ENCODE measurements around the gene DUOXA2.
"Not testable (repeated sequence)": the region's sequence is repeated elsewhere in the genome, so short reads cannot be mapped to it uniquely, and the experiment has no call there.

DUOXA2 gene

DNA sequence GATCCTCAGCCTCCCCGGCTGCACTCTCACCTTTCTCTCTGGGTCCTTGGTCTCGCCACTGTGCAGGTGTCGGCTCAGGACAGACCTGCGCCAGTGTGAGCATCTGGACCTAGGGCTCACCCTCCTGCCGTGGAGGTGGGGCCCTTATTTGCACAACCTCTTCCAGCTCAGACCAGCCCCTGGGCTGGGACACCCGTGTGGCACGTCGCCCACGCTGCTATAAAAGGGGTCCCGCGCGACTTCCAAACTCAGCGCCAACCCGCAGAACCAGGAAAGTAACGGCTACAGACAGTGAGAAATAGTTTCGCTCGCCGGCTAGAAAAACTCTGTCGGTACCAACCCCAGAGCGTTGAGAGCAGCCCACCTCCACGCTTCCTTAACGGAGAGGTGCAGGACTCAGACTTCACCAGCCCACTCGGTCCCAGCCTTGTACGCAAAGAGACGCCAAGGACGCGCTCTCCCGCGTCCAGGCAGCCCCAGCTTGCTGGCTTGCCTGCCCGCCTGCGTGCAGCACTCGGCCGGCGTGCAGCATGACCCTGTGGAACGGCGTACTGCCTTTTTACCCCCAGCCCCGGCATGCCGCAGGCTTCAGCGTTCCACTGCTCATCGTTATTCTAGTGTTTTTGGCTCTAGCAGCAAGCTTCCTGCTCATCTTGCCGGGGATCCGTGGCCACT is at the start of gene DUOXA2, which contains the start of gene DUOX2:
TSS of gene DUOXA2 (plus strand) at position 251 of the 675 bp plus-strand sequence. CDS start at position 531, 280 bp downstream.
TSS of gene DUOX2 (minus strand) at position 97 of the 675 bp plus-strand sequence. CDS start 761 bp downstream, outside the sequence.
- DNase-seq, result no peak

DNA sequence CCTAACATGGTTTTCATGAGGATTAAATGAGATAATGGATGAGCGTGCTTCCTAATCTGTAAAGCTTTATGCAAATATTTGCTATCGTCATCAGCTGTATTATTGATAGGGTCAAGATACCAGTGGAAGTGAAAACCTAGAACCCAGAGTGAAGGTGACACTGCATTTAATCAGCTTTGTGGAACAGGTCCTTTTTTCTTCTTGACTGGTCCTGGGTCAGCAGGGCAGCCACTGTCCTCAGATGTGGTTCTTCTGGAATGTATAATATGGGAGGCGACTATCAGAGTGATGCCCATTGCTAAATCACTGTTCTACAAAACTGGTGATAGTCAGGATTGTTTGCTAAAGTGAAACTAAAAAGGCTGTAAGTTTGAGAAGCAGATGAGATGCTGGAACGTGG is 49.7 kb upstream of the DUOXA2 start:
- no peak for DNase-seq

DNA sequence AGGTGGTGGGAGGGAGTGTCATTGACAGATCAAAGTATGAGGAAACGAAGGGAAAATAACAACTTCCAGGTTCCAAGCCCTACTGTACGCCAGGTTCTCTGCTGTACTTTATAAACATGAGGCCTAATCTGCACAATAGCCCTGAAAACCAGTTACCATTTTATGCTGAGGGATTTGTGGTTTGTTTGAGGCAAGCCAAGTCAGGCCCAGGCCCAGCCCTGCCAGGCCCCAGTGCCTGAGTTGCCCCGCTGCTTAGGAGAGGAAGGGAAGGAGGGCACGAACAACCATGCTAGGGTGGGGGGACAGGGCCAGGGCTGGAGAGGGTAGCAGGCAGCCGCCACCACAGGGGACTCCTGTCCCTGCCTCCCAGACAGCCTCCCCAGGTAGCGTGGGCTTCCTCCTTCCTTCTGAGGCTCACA is 44.2 kb upstream of the DUOXA2 start:
- DNase-seq, result not testable (repeated sequence)

DNA sequence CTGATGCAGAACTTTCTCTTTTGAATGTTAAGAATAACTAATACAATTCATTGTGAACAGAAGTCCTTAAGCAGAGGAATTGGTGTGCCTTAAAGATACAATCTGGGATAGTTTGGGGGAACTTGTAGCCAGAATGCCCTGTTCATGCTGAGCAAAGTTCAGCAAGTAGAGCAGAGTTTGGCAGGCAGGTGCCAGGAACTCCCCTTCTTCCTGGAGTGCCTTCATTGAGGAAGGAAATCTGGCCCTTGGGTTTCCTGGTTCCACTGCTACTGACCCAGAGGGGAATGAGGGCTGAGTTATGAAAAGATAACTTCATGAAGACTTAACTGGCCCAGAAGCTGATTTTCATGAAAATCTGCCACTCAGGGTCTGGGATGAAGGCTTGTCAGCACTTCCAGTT is 40.5 kb upstream of the DUOXA2 start:
- not testable (repeated sequence) for DNase-seq

DNA sequence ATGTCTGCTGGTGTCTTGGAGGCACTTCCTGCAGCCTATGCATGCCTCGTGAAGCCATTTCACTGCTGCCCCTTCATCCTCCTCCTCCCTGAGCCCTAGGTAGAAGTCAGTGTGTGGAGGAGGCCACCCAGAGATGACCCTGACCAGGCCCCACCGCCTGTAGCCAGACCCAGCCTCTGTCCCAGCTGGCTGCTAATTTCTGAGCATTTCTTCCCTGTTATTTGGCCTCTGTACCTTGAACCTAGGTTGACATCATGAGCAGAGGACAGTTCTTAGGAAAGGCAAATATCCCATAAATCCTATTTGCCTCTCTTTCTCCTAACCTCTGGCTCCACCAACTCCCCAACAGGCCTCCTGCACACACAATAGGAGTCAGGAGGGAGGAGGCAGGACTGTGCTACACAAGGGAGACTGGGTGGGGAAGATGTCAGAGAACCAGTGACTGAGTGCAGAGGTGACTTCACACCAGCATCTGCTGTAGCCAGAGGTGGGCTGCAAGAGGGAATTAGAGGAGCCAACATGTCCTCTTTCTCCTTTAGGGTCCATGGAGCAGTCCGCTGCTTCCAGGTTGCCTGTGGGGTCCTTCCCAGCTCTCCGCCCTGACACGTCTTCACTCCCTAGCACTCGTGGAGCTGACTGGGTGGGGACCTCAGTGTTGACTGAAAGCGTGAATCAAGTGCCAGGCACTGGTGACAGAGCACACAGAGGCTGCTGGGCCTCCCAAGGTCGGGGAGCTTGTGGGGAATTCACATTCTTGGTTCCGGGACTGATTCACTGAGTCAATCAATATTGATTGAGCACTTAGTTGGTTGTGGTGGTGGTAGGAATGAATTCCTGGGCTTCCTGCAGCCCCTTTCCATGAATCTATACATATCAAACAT is 38.4 kb upstream of the DUOXA2 start:
- not testable (repeated sequence) for DNase-seq

DNA sequence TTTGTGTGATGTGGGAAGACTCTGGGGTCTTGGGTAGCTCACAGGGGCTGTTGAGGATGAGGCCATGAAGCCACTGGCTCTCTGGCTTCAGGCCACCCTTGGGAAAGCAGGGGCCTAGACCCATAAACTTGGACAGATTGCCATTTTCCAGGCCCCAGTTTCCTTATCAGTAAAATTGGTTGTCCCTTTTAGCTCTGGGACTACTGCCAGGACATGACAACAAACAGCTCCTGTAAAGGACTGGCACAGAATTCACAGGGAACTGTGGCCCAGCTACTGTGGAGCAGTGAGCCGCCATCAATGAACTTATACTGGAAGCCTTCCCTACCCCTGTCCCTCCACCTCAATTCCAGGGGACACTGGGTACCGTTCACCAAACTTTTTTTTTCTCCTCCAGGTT is 36.7 kb upstream of the DUOXA2 start:
- not testable (repeated sequence) for DNase-seq

DNA sequence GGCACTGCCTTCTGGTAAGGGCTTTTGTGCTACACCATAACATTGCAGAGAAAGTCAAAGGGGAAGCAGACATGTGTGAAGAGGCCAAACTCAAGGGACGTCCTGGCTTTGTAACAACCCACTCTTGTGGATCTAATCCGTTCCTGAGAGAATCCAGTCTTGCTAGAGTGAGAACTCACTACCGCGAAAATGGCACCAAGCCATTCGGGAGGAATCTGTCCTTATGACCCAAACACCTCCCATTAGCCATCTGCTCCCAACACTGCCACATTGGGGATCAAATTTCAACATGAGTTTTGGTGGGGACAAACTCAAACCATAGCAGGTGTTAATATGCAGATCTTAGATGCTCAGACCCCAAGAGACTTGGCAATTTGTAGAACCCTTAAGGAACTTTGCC is 34.9 kb upstream of the DUOXA2 start:
- DNase-seq, result not testable (repeated sequence)

DNA sequence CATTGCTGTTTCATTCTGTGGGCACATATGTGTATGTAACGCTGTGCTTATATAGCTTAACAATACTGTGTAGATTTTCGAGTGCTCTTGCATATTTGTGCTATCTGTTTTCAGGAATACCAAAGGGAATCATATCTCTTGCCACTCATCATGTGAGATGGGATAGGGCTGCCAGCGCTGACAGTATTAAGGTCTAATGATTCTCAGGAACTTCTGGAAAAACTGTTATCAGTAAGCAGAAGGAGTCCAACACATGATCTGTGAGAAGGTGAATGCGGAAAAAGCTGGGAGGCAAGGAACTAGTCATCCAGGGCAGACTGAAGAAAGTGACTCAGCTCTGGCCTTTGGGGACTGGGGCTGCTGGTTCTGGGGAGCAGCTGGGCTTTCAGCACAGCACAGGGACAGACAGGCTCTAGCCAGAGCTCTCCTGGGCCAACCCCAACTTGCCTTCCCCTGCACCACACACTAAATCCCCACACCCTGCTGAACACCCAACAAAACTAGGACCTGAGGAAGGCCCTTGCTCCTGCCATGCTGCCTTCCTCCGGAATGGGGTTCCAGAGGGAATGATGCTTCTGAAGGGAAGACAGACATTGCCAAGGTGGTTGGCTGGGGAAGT is 34.4 kb upstream of the DUOXA2 start:
- DNase-seq, result not testable (repeated sequence)

DNA sequence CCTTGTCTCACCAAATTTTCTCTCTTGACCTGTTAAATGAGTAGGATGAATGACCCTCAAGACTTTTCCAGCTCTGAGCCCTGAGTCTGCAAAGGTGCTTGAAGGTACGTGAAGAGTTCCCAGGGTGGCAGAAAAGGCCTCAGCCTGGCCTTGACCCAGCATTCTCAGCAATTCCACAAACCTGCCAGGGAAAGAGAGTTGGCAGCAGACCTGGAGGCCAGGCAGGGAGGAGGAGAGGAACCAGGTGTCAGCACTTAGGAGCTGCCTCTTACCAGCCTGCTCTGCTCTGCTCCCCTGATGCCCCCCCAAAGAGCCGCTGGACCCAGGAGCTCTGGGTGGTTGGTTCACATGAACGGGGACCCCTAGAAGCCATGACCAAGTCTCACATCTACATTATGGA is 33.5 kb upstream of the DUOXA2 start:
- not testable (repeated sequence) for DNase-seq

DNA sequence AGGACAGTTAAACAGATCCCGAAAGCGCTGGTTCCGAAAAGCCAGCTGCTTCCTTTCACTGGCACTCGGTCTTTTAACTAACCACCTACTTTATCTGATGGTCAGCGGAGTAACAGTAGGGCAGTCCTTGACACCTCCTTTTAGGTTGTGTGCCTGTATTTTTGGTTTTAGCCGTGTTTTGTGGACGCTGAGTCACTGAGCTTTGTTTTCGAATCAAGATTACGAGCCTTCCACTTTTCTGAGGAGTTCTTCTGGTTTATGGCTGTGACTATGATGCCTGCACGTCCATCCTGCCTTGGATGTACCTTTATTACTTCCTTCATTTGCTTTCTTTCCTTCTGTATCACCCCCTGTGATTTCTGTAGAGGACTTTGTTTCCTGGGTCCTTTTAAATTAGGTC is 31.7 kb upstream of the DUOXA2 start:
- DNase-seq, result not testable (repeated sequence)

DNA sequence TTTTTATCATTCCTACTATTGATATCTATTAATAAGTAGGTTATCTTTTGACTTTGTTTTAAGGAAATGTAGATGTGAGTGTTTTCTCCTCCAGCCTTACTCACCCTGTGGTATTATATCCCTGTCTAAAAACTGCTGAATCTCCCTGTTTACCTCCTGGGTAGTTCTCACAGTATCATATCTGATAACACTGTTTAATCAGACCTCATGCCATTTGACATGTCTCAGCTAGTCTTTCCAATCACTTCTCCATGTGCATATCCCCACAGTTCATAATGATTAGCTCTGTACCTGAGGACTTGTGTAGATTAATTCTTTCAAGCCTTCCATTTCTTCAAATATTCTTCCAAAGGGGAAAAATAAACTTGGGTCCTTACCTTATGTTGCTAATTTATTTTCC is 30.9 kb upstream of the DUOXA2 start:
- no peak for DNase-seq

DNA sequence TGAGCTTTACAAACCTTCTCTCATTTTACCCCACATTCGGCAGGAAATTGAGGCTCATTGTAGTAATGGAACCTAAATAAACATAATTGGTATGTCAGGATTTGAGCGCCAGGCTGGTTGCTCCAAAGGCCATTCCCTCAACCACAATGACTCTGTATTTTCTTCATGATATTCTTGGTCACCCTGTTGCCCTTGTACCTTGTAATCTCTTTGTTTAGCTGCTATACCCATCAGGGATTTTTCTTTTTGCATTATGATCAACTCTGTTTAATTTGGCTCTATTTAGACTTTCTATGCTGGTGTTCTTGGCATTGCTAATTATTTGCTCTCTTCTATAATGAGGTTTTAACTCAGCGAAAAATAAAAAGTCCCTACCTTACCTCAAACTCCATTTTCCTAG is 30.0 kb upstream of the DUOXA2 start:
- DNase-seq, result no peak

DNA sequence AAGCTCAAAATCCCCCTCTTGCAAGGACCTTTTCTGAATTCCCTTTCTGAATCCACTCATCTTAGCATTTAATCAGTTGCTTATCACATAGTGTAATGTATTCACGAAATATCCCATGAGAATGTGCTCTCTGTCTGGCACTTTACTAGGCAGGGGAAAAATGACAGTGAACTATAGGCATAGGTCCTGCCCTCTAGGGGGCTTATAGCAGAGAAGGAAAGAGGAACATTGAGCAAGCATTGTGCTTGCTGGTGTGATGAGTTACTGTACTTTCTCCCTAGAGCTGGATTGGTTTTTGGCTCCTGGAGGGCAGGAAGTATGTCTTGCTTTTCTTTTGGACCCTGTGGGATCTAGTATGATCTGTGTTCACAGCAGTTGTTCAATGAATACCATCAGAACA is 26.6 kb upstream of the DUOXA2 start:
- DNase-seq, result no peak

DNA sequence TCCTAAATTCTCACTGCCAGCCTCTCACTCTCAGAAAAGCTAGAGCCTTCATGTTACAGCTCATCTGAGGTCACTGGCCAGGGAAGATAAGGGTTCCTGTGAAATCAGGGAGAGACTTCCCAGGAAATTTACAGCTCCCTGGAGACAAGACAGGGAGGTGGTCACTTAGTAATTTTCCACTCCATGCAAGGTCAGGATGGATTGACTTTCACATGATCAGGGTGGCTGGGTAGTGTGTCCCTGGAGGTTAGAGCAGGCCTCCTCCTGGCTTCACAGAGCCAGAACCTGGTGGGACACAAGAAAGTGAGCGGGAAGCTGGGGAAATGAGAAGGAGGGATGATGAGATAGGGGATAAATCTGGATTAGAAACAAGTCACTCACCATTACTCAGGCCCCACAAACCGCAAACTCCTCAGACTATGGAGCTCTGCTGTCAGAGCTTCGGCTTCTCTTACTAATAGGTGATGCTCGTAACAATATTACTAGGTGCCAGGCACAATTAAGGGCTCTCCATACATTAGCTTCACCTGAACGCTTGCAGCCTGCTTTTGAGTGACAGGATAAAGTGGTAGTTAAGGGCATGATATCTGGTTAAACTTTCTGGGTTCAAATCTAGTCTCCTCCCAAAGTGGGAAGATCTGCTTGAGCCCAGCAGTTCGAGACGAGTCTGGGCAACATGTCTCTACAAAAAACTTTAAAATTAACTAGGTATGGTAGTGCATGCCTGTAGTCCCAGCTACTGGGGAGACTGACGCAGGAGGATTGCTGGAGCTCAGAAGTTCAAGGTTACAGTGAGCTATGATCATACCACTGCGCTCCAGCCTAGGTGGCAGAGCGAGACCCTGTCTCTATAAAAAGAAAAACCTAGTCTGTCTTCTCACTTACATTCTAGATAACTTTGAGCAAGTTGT is 25.1 kb upstream of the DUOXA2 start:
- DNase-seq, result no peak

DNA sequence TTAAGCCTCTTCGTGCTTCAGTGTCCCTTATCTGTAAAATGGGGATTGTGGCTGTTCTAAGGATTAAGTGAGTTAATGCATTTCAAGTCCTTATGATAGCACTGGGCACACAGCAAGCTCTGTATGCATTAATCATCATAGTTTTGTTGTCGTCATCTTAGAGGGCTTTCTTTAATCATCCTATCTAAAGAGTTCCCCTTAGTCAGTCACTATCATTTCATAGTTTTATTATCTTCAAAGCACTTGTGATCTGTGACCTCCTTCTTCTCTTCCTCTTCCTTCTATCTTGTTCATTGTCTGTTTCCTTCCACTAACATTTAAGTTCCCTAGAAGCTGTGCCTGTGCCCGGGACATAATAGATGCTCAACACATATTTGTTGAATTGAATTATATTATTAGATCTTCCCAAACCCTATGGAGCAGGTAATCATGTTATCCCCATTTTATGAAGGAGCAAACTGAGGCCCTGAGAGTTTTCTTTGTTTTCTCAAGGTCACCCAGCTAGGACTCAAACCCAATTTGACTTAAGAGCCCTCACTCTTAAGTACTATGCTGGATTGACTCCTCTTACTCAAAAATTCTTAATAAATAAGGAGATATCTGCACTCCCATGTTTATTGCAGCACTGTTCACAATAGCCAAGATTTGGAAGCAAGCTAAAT is 24.3 kb upstream of the DUOXA2 start:
- no peak for DNase-seq

DNA sequence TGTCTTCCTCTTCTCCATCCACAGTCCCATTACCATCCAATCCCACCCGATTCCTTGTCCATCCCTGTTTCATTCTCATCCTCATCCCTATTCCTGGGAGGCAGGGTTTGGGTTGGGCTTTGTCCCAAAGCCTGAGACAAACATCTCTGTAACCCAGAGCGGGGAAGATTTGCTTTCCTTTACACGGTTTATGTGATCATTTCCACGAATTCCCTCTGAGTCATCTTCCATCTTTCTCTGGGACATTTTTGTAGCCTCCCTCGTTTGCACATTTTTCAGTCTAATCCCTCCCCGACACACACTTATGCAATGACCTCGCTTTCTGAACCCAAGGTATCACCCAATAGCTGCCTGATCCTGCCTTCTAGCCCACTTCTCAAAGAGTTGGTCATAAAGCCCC is 23.0 kb upstream of the DUOXA2 start:
- no peak for DNase-seq

DNA sequence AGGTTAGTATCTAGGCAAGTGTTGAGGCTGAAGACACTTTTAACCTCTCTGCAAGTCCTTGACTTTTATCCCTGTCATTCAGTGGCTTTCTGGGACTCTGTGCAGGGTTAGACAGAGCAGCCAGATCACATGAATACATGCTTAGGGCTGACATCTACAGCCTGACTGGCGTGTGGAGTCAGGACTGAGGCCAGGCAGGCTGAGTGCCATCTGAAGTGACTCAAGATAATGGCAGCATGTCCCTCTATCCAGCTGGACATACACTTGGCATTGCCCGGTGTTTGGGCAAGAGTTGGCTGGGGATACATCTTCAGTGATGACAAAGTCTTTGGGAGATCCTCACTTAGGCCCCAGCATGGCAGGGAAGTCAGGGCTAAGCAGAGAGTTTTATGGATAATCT is 22.6 kb upstream of the DUOXA2 start:
- DNase-seq, result no peak

DNA sequence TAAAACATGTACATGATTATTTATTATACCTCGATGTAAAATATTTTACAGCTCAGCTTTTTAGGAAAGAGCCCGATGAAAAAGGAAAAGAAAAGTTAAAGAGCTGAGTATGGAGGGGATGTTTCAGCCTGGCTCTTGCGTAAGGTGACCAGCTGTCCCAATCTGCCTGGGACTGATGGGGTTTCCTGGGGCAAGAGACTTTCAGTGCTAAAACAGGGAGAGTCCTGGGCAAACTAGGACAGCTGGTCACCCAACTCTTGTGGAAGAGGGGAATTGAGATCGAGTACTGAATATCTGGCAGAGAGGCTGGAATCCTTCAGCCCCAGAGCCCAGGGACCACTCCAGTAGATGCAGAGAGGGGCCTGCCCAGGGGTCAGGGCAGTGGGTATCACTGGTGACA is 21.1 kb upstream of the DUOXA2 start:
- DNase-seq, result no peak

DNA sequence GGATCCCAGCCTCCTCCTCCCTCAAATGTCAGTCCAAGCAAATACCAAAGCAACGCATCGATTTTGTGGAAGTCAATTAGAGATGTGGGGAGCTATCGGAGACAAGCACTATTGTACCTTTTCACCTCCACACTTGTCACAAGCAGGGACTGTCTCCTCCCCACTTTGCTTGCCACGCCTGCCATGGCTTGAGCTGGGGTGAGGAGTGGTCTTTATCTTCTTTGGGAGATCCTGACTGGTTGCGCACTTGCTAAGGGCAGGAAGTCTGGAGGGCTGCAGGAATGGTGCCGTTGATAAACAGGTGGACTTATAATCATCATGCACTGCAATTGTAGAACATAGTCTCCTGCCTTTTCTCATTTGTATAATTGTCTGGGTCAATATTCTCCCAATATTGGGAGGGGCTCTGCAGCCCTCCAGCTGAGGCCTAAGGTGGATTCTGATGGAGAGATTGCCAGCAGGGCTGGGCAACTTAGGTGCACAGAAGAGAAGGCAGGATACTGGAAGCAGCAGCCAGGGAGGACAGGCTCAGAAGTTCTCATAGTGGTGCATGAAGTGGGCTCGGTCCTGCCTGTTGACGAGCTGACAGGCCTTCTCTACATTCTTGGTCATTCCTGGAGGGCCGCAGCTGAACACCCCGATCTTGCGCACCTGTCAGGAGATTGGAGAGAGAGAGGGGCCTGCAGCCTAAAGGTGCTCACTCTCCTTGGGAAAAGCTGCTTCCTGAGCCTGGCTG is 20.3 kb upstream of the DUOXA2 start:
- DNase-seq, result no peak

DNA sequence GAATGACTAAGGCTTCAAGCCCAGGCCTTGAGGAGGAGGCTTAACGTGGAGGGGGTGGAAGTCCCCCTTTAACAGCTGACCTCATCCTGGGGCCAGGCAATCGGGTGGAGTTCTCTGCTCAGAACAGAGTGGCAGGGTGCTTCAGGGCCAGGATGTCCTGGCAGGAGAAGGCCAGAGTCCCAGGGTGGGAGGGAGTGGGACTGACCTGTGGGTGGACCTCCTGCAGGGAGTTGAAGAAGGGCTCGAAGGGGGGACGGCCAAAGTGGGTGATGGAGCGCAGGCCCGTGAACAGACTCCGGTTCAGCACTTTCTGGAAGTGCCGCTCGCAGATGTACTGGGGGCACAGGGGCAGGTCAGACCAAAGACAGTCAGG is 19.8 kb upstream of the DUOXA2 start:
- no peak for DNase-seq

DNA sequence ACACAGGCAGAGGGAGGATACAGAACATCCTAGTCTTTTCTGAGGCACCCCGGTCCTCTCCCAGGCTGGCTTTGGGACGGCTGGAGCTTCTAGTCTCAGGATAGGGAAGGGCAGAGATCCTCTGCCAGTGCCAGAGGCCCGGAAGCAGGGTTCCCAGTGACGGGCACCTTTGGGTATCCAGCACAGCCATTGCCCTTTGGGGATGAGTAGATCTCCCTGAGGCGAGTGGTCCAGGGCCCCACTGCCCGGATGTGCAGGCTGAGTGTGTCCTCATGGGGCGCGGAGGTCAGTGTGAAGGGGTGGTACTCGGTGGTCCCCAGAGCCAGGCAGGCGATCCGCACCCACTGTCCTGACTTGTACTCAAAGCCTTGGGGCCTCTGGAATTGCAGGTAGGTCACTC is 18.5 kb upstream of the DUOXA2 start:
- DNase-seq, result no peak

Measured in activated T-cell treated with anti-CD3 and anti-CD28 coated beads, Interleukin-2, amount 50 U/mL, for 1 hour (primary cell).